ENCODE data around the gene EP400. TPM values are rescaled to one million over a fixed set of nuclear protein-coding genes. Genes with fewer than 3 reads are reported as not detected.

Gene EP400
- total RNA-seq, 2 experiments from 2014 or later = 45.6 to 46.1 TPM

- POLR2A ChIA-PET = no interaction called here
- no peak overlapping the region for H3K4me3 Mint-ChIP-seq
- H3K9me3 Mint-ChIP-seq = no peaks in the 10 kb centered on the region
- intact Hi-C loops (cut with micrococcal nuclease) = no loop called here
- H3K27ac Mint-ChIP-seq = no peak overlapping the region
- DNase-seq (no peak), ATAC-seq (no peak)
- no peaks in the 10 kb centered on the region for H3K36me3 Mint-ChIP-seq (ENCODE audit: low read depth)
- TF ChIP-seq CTCF (IDR thresholded peaks at IDR 0.05) = no peak
- CTCF ChIA-PET = no interaction called here
- no peaks in the 10 kb centered on the region for H3K27me3 Mint-ChIP-seq
- H3K4me1 Mint-ChIP-seq (ENCODE audit: low read depth) = peaks cover 11% of the 10 kb centered on the region
Measured at GRCh38 chr12:131903270-131904255, 46.2 kb upstream of the EP400 start.

GRCh38 chr12:131904346-131904745 is 45.4 kb upstream of the EP400 start:
- H3K27ac Mint-ChIP-seq = no peak overlapping the region
- H3K36me3 Mint-ChIP-seq (ENCODE audit: low read depth) = no peaks in the 10 kb centered on the region
- no peak for DNase-seq
- ChIA-PET POLR2A (no interaction called here), CTCF (no interaction called here)
- peaks cover 11% of the 10 kb centered on the region for H3K4me1 Mint-ChIP-seq (ENCODE audit: low read depth)
- no peaks in the 10 kb centered on the region for H3K27me3 Mint-ChIP-seq
- ATAC-seq = no peak
- intact Hi-C loops (cut with micrococcal nuclease) = no loop called here
- TF ChIP-seq CTCF (IDR thresholded peaks at IDR 0.05) = no peak
- no peak overlapping the region for H3K4me3 Mint-ChIP-seq
- H3K9me3 Mint-ChIP-seq = no peaks in the 10 kb centered on the region

GRCh38 chr12:131905081-131905629 is 44.6 kb upstream of the EP400 start:
- Mint-ChIP-seq H3K36me3 (ENCODE audit: low read depth) (no peaks in the 10 kb centered on the region), H3K27me3 (no peaks in the 10 kb centered on the region), H3K9me3 (no peaks in the 10 kb centered on the region), H3K4me1 (ENCODE audit: low read depth) (peaks cover 11% of the 10 kb centered on the region), H3K4me3 (no peak overlapping the region), H3K27ac (no peak overlapping the region)
- no peak for DNase-seq
- TF ChIP-seq CTCF (IDR thresholded peaks at IDR 0.05) = no peak
- CTCF ChIA-PET = no interaction called here
- POLR2A ChIA-PET = no interaction called here
- intact Hi-C loops (cut with micrococcal nuclease) = no loop called here
- ATAC-seq = no peak

DNA sequence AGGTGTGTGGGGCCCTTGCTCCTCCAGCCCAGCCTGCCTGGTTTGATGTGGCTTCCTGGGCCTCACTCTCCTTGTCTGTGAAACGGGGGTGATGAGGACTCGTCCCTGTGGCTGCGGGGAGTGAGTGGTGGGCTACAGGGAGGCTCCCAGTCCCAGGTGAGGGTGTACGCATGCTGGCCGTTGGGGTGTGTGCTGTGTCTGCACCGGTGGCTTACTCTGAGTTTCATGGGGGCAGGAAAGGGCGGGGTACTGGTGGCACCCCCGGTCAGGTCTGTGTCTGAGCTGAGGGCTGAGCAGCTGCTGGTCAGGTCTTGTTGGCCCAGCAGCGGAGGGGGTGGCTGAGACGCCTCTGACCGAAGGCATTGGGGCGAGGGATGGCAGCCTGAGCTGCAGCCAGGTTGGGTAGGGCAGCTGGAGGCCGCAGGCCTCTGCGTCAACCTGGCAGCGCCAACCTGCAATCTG is 44.1 kb upstream of the EP400 start:
- Mint-ChIP-seq H3K9me3 (no peaks in the 10 kb centered on the region), H3K4me1 (ENCODE audit: low read depth) (peaks cover 11% of the 10 kb centered on the region), H3K36me3 (ENCODE audit: low read depth) (no peaks in the 10 kb centered on the region), H3K27ac (no peak overlapping the region), H3K27me3 (no peaks in the 10 kb centered on the region), H3K4me3 (no peak overlapping the region)
- DNase-seq (no peak), ATAC-seq (no peak)
- intact Hi-C loops (cut with micrococcal nuclease) = no loop called here
- CTCF ChIA-PET = no interaction called here
- POLR2A ChIA-PET = interaction anchor here (1.1 kb wide), 1 partner anchor 9 kb away, joined by 7 read pairs; no protein-coding TSS in a partner anchor
- no peak for TF ChIP-seq CTCF (IDR thresholded peaks at IDR 0.05)
